ENCODE measurements around the gene HPS5.
"Not testable (repeated sequence)": the region's sequence is repeated elsewhere in the genome, so short reads cannot be mapped to it uniquely, and the experiment has no call there.

Gene HPS5

DNA sequence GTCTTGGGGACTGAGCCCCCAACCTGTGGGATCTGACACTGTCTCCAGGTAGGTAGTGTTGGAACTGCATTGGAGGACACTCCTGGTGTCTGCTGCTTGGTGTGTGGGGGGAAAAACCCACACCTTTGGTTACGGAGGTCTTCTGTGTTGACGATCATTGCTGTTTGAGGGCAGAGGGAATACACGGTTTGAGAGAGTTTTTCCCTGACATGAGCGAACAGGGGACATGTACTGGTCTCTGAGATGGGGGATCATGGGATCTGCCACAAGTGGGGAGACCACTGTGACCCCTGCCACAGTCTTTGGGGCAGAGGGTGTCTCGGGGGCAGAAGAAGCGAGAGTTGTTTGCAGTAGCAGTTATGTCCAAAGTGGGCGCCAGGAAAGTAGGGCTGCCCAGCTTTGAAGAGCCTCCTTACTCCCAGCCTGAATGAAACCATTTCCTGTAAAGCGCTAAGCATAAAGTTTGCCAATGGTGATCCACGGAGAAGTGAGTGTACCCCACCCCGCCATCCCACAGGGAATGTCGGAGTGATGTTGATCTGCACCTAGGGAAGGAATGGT, 68.1 kb downstream of the HPS5 start:
- Histone ChIP-seq H3K9ac (ENCODE audit: low read length) (no peak overlapping the region), H3K4me3 (ENCODE audit: low read length) (no peak overlapping the region), H3K27me3 (replicated peaks; ENCODE audit: control insufficient read depth, insufficient read depth, low read length) (peaks cover 7% of the 10 kb centered on the region), H3K4me1 (ENCODE audit: control insufficient read depth, insufficient read depth, low read length) (peaks cover 4% of the 10 kb centered on the region), H3K9me3 (ENCODE audit: control insufficient read depth, low read length) (no peaks in the 10 kb centered on the region), H3K36me3 (ENCODE audit: control insufficient read depth, insufficient read depth, low read length, severe bottlenecking) (no peaks in the 10 kb centered on the region)
- no peak for DNase-seq (ENCODE audit: low read depth)

- peaks cover 7% of the 10 kb centered on the region for H3K4me1 ChIP-seq (ENCODE audit: control insufficient read depth, insufficient read depth, low read length)
- H3K27me3 ChIP-seq (replicated peaks; ENCODE audit: control insufficient read depth, insufficient read depth, low read length), result peaks cover 7% of the 10 kb centered on the region
- no peak for DNase-seq (ENCODE audit: low read depth)
- no peaks in the 10 kb centered on the region for H3K36me3 ChIP-seq (ENCODE audit: control insufficient read depth, insufficient read depth, low read length, severe bottlenecking)
- H3K9ac ChIP-seq (ENCODE audit: low read length), result no peak overlapping the region
- no peak overlapping the region for H3K4me3 ChIP-seq (ENCODE audit: low read length)
- no peaks in the 10 kb centered on the region for H3K9me3 ChIP-seq (ENCODE audit: control insufficient read depth, low read length)
These were observed 68.7 kb downstream of the HPS5 start for GRCh38 chr11:18253233-18253632.

- peaks cover 31% of the 10 kb centered on the region for H3K4me1 ChIP-seq (ENCODE audit: control insufficient read depth, insufficient read depth, low read length)
- H3K4me3 ChIP-seq (ENCODE audit: low read length), result no peak within 1 kb of the TSS
- DNase-seq (ENCODE audit: low read depth), result no peak
- no peak within 1 kb of the TSS for H3K9ac ChIP-seq (ENCODE audit: low read length)
- H3K36me3 ChIP-seq (ENCODE audit: control insufficient read depth, insufficient read depth, low read length, severe bottlenecking), result no peaks in the 10 kb centered on the region
- no peaks in the 10 kb centered on the region for H3K27me3 ChIP-seq (replicated peaks; ENCODE audit: control insufficient read depth, insufficient read depth, low read length)
- H3K9me3 ChIP-seq (ENCODE audit: control insufficient read depth, low read length), result no peaks in the 10 kb centered on the region
These were observed 73.4 kb downstream of the HPS5 start, which contains the start of gene SAA2 for GRCh38 chr11:18248561-18248960. Gene SAA2 (minus strand): TSS chr11:18248668. CDS start chr11:18248011, 657 bp downstream.

- H3K4me3 ChIP-seq (ENCODE audit: low read length), result not testable (repeated sequence)
These were observed 74.8 kb downstream of the HPS5 start for GRCh38 chr11:18247191-18247581.

DNA sequence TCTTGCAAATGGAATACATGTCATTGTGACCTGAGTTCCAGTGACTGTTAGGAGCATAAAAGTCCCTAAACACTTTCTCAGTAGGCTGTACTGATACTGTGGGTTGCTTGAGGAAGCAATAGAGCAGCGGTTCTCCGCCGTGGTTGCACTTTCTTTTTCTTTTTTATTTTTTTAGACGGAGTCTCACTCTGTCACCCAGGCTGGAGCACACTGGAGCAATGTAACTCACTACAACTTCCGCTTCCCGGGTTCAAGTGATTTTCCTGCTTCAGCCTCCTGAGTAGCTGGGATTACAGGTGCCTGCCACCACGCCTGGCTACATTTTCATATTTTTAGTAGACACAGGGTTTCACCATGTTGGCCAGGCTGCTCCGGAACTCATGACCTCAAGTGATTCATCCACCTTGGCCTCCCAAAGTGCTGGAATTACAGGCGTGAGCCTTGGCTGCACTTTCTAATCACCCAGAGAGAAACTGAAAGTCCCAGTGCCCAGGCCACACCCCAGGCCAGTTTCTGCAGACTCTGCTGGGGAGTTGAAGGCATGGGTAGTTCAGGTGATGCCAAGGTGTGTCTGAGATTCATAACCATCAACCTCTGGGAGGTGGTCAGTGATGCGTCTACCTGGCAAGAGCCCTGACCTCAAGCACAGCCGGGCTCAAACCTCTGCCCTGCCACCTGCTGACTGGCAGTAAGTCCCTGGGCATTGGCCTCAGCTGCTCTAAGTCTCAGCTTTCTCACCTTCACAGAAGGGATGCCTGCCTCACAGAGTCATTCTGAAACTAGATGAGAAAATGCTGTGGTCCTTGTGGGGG, 75.4 kb downstream of the HPS5 start:
- H3K27me3 ChIP-seq (replicated peaks; ENCODE audit: control insufficient read depth, insufficient read depth, low read length); H3K9ac ChIP-seq (ENCODE audit: low read length); DNase-seq (ENCODE audit: low read depth); H3K4me3 ChIP-seq (ENCODE audit: low read length); H3K9me3 ChIP-seq (ENCODE audit: control insufficient read depth, low read length); H3K36me3 ChIP-seq (ENCODE audit: control insufficient read depth, insufficient read depth, low read length, severe bottlenecking): not testable (repeated sequence)
- peaks cover 31% of the 10 kb centered on the region for H3K4me1 ChIP-seq (ENCODE audit: control insufficient read depth, insufficient read depth, low read length)

More at GRCh38 chr11:18247191-18247581, 74.8 kb downstream of the HPS5 start:
- not testable (repeated sequence) for H3K27me3 ChIP-seq (replicated peaks; ENCODE audit: control insufficient read depth, insufficient read depth, low read length); DNase-seq (ENCODE audit: low read depth); H3K9me3 ChIP-seq (ENCODE audit: control insufficient read depth, low read length); H3K36me3 ChIP-seq (ENCODE audit: control insufficient read depth, insufficient read depth, low read length, severe bottlenecking); H3K9ac ChIP-seq (ENCODE audit: low read length)
- H3K4me1 ChIP-seq (ENCODE audit: control insufficient read depth, insufficient read depth, low read length), result peaks cover 31% of the 10 kb centered on the region

GRCh38 chr11:18245396-18245795, 76.5 kb downstream of the HPS5 start:
- DNase-seq (ENCODE audit: low read depth), result no peak
- H3K36me3 ChIP-seq (ENCODE audit: control insufficient read depth, insufficient read depth, low read length, severe bottlenecking), result no peaks in the 10 kb centered on the region

GRCh38 chr11:18243783-18244362, 78.1 kb downstream of the HPS5 start:
- peaks cover 29% of the 10 kb centered on the region for H3K4me1 ChIP-seq (ENCODE audit: control insufficient read depth, insufficient read depth, low read length)
- peak; percentile 79 for DNase-seq (ENCODE audit: low read depth)
- no peak overlapping the region for H3K9ac ChIP-seq (ENCODE audit: low read length)
- no peaks in the 10 kb centered on the region for H3K9me3 ChIP-seq (ENCODE audit: control insufficient read depth, low read length)
- no peaks in the 10 kb centered on the region for H3K36me3 ChIP-seq (ENCODE audit: control insufficient read depth, insufficient read depth, low read length, severe bottlenecking)
- H3K27me3 ChIP-seq (replicated peaks; ENCODE audit: control insufficient read depth, insufficient read depth, low read length), result peaks cover 5% of the 10 kb centered on the region
- no peak overlapping the region for H3K4me3 ChIP-seq (ENCODE audit: low read length)

More at GRCh38 chr11:18245396-18245795, 76.5 kb downstream of the HPS5 start:
- Histone ChIP-seq H3K9ac (ENCODE audit: low read length) (peak overlapping the region; percentile 51), H3K9me3 (ENCODE audit: control insufficient read depth, low read length) (no peaks in the 10 kb centered on the region), H3K27me3 (replicated peaks; ENCODE audit: control insufficient read depth, insufficient read depth, low read length) (no peaks in the 10 kb centered on the region), H3K4me1 (ENCODE audit: control insufficient read depth, insufficient read depth, low read length) (peaks cover 31% of the 10 kb centered on the region), H3K4me3 (ENCODE audit: low read length) (no peak overlapping the region)

GRCh38 chr11:18239655-18240054, 82.3 kb downstream of the HPS5 start:
- Histone ChIP-seq H3K36me3 (ENCODE audit: control insufficient read depth, insufficient read depth, low read length, severe bottlenecking) (no peaks in the 10 kb centered on the region), H3K9ac (ENCODE audit: low read length) (no peak overlapping the region), H3K27me3 (replicated peaks; ENCODE audit: control insufficient read depth, insufficient read depth, low read length) (peaks cover 5% of the 10 kb centered on the region), H3K9me3 (ENCODE audit: control insufficient read depth, low read length) (no peaks in the 10 kb centered on the region), H3K4me3 (ENCODE audit: low read length) (no peak overlapping the region), H3K4me1 (ENCODE audit: control insufficient read depth, insufficient read depth, low read length) (peaks cover 8% of the 10 kb centered on the region)
- DNase-seq (ENCODE audit: low read depth), result no peak

- no peaks in the 10 kb centered on the region for H3K9me3 ChIP-seq (ENCODE audit: control insufficient read depth, low read length)
- peaks cover 15% of the 10 kb centered on the region for H3K27me3 ChIP-seq (replicated peaks; ENCODE audit: control insufficient read depth, insufficient read depth, low read length)
- no peaks in the 10 kb centered on the region for H3K36me3 ChIP-seq (ENCODE audit: control insufficient read depth, insufficient read depth, low read length, severe bottlenecking)
- H3K4me1 ChIP-seq (ENCODE audit: control insufficient read depth, insufficient read depth, low read length), result no peaks in the 10 kb centered on the region
- no peak within 1 kb of the TSS for H3K9ac ChIP-seq (ENCODE audit: low read length)
- H3K4me3 ChIP-seq (ENCODE audit: low read length), result no peak within 1 kb of the TSS
- no peak for DNase-seq (ENCODE audit: low read depth)
These were observed 85.1 kb downstream of the HPS5 start, which contains the start of gene SAA4 for GRCh38 chr11:18236664-18237356. Gene SAA4 (minus strand): TSS chr11:18236802. CDS start chr11:18235926, 876 bp downstream.

DNA sequence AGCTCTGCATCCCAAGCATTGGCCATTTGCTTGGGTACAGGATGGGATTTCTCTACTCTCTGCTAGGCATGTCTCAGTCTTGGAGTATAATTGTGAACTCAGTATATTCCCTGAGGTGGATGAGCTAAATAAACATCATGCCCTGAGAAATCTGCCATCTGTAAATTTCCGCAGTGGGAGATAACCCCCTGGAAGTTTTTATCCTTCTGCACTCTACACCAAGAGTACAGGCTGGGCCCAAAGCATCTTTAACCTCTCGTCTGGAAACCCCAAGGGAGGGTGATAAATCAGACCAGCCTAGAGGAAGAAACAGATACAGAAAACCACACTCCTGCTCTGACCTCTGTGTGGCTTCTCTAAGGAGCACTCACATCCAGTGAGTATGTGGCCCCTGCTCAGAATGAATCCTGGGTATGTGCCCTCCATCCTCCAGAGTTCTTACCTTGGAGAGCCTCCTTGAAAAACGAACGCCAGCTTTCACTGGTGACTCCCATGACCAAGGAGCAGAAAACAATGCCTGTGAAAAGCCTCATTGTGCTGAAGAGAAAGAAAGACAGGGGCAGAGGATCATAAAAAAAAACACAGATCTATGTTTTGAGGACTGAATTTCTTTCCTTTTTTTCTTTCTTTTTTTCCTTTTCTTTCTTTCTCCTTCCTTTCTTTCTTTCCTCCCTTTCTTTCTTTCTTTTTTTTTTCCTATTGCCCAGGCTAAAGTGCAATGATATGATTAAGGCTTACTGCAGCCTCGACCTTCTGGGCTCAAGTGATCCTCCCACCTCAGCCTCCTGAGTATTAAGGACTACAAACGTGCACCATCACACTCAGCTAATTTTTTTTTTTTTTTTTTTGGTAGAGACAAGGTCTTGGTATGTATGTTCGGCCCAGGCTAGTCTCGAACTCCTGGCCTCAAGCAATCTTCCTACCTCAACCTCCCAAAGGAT, 86.3 kb downstream of the HPS5 start:
- no peak overlapping the region for H3K9ac ChIP-seq (ENCODE audit: low read length)
- no peak for DNase-seq (ENCODE audit: low read depth)

More for the DNA sequence above, 86.3 kb downstream of the HPS5 start:
- H3K4me1 ChIP-seq (ENCODE audit: control insufficient read depth, insufficient read depth, low read length), result no peaks in the 10 kb centered on the region
- no peaks in the 10 kb centered on the region for H3K36me3 ChIP-seq (ENCODE audit: control insufficient read depth, insufficient read depth, low read length, severe bottlenecking)
- peaks cover 15% of the 10 kb centered on the region for H3K27me3 ChIP-seq (replicated peaks; ENCODE audit: control insufficient read depth, insufficient read depth, low read length)
- no peaks in the 10 kb centered on the region for H3K9me3 ChIP-seq (ENCODE audit: control insufficient read depth, low read length)
- no peak overlapping the region for H3K4me3 ChIP-seq (ENCODE audit: low read length)
